Thyroid gland (tissue), 4 donors: ENCODE data around the gene MN1.

Experiments used
- CTCF ChIP-seq, 6 experiments: fragments of 200-600 bp in 3 of 6; fragments of 450-650 bp in 3 of 6; sonication (generic) in 3 of 6; IDR thresholded peaks; one replicate each; pipeline ENCODE4 v1.5.1; 2016 to 2019; ENCODE audit warnings: antibody characterized with exemption in 6 of 6, mild to moderate bottlenecking in 2 of 6, inconsistent platforms in 1 of 6, moderate library complexity in 1 of 6
- POLR2A ChIP-seq, 2 donors: fragments of 450-650 bp; IDR thresholded peaks; one replicate each; pipeline ENCODE4 v1.6.1; 2017; ENCODE audit warnings: antibody characterized with exemption in 2 of 2, mild to moderate bottlenecking in 2 of 2, moderate library complexity in 1 of 2

GRCh38 chr22:27785831-27786230 is 15.7 kb downstream of the MN1 start:
- no peak for TF ChIP-seq CTCF (IDR thresholded peaks at IDR 0.05)
- TF ChIP-seq POLR2A (IDR thresholded peaks at IDR 0.05): no peak
